ENCODE measurements around the gene HID1. TPM values are rescaled to one million over a fixed set of nuclear protein-coding genes. Genes with fewer than 3 reads are reported as not detected.

Gene HID1
- total and polyA plus RNA-seq, 9 of the 15 experiments (the other 6 are each of a cell fraction or from before 2014, with no cell fraction given) = 0.14 to 2.1 (median 0.54) TPM; not detected in 2

- TF ChIP-seq SAP30 (IDR thresholded peaks at IDR 0.05; ENCODE audit: borderline replicate concordance, insufficient read depth, low read depth, low read length, poor library complexity, severe bottlenecking) (peak; percentile 26), CREBBP (IDR thresholded peaks at IDR 0.05; ENCODE audit: low read depth, low read length) (no peak), BHLHE40 (IDR thresholded peaks at IDR 0.05; ENCODE audit: low read length) (0 out of 2 replicates have a peak, but pooled peaks have one; percentile 1), NRF1 (conservative IDR thresholded peaks at IDR 0.05 in 1 of 2, IDR thresholded peaks at IDR 0.05 in 1 of 2) (0 out of 4 replicates have a peak, but pooled peaks of 1 of the 2 experiments have one; percentile 25), ZNF224 (CRISPR knock-in tag; IDR thresholded peaks at IDR 0.05) (0 out of 2 replicates have a peak, but pooled peaks have one; percentile 28), MTA3 (IDR thresholded peaks at IDR 0.05; ENCODE audit: borderline replicate concordance) (no peak)
Measured at GRCh38 chr17:74972973-74973328, 392 bp upstream of the HID1 start (continued).

- Histone ChIP-seq H3K79me2 (ENCODE audit: control insufficient read depth, insufficient read depth, low read length) (no peaks in the 10 kb centered on the region), H3K9ac (ENCODE audit: insufficient read depth in 1 of 2, low read depth in 2 of 2, low read length in 2 of 2) (0 out of 4 replicates have a peak overlapping the region, but pooled peaks of 1 of the 2 experiments have one; percentile 64), H4K20me1 (replicated peaks; ENCODE audit: control insufficient read depth, insufficient read depth, low read length) (0 out of 2 replicates have a peak, but pooled peaks cover 4% of the 10 kb centered on the region), H3K27me3 (ENCODE audit: control insufficient read depth in 2 of 2, insufficient read depth in 2 of 2, low read length in 2 of 2) (0 out of 5 replicates have a peak, but pooled peaks cover 0 to 4% of the 10 kb centered on the region in 2 experiments), H3K9me3 (replicated peaks; ENCODE audit: control insufficient read depth, insufficient read depth, low read depth, low read length) (no peaks in the 10 kb centered on the region), H3K27ac (ENCODE audit: extremely low read depth, low read depth, low read length) (no peak overlapping the region), H3K4me3 (no peak overlapping the region), H3K9me1 (ENCODE audit: control insufficient read depth, insufficient read depth, low read length) (no peaks in the 10 kb centered on the region), H3K4me2 (ENCODE audit: insufficient read depth, low read length) (no peak overlapping the region), H3K4me1 (replicated peaks in 1 of 2; ENCODE audit: control insufficient read depth in 2 of 2, insufficient read depth in 2 of 2, low read length in 2 of 2) (peaks cover 3 to 19% of the 10 kb centered on the region in 2 experiments; a peak in 3 of 5 replicates), H2AFZ (ENCODE audit: low read depth, low read length) (no peak overlapping the region), H3K36me3 (ENCODE audit: control insufficient read depth, insufficient read depth, low read length) (no peaks in the 10 kb centered on the region)
- CTCF ChIA-PET (ENCODE audit: low intra/inter-chr PET ratio) = no interaction called here
- TF ChIP-seq HDAC2 (IDR thresholded peaks at IDR 0.05) (no peak), HOXB6 (CRISPR knock-in tag; IDR thresholded peaks at IDR 0.05; ENCODE audit: borderline replicate concordance) (no peak), GABPB1 (CRISPR knock-in tag; IDR thresholded peaks at IDR 0.05) (no peak), RNF219 (CRISPR knock-in tag; IDR thresholded peaks at IDR 0.05) (no peak), PHB (CRISPR knock-in tag; IDR thresholded peaks at IDR 0.05) (no peak), E4F1 (CRISPR knock-in tag; IDR thresholded peaks at IDR 0.05; ENCODE audit: borderline replicate concordance) (no peak), HNRNPUL1 (IDR thresholded peaks at IDR 0.05; ENCODE audit: low read length) (no peak), BHLHE40 (IDR thresholded peaks at IDR 0.05; ENCODE audit: low read length) (no peak)
- no TSS peak for BruUV-seq (replicated peaks)
- FAIRE-seq (no peak), DNase-seq (ENCODE audit: extremely low read depth in 1 of 4, low spot score in 3 of 4) (no peak), ATAC-seq (no peak)
- intact Hi-C loops (cut with micrococcal nuclease) = no loop called here
- POLR2A ChIA-PET = interaction anchor here (1.3 to 1.5 kb wide), 3 partner anchors 8 to 103 kb away, joined by 4 to 6 read pairs (median 5); no protein-coding TSS in a partner anchor
- 64% methylated on average over 8 of the region's 9 CpGs for WGBS (ENCODE audit: insufficient coverage, low coverage, missing lambda C conversion rate)
- in situ Hi-C loops (cut with MboI) = no loop called here
Measured at GRCh38 chr17:74971842-74972106, 785 bp downstream of the HID1 start.
